ENCODE results near the gene KCTD2. TPM values are rescaled to one million over a fixed set of nuclear protein-coding genes. Genes with fewer than 3 reads are reported as not detected.
"Not testable (repeated sequence)": the region's sequence is repeated elsewhere in the genome, so short reads cannot be mapped to it uniquely, and the experiment has no call there.

Gene KCTD2
- total RNA-seq, 1 experiment from 2014 or later: 34.9 TPM

- not testable (repeated sequence) for H3K4me3 ChIP-seq (ENCODE audit: insufficient read depth, low read depth, low read length); H3K27me3 ChIP-seq (ENCODE audit: control insufficient read depth, insufficient read depth, low read length); DNase-seq; H3K36me3 ChIP-seq (replicated peaks; ENCODE audit: control insufficient read depth, insufficient read depth, low read length)
These were observed 25.9 kb downstream of the KCTD2 start for GRCh38 chr17:75072909-75073308.

- no peaks in the 10 kb centered on the region for H3K27me3 ChIP-seq (ENCODE audit: control insufficient read depth, insufficient read depth, low read length)
- DNase-seq: no peak
- H3K4me3 ChIP-seq (ENCODE audit: insufficient read depth, low read depth, low read length): no peak overlapping the region
- no peaks in the 10 kb centered on the region for H3K36me3 ChIP-seq (replicated peaks; ENCODE audit: control insufficient read depth, insufficient read depth, low read length)
These were observed 26.6 kb downstream of the KCTD2 start for GRCh38 chr17:75073618-75074047.

- no peak for DNase-seq
- no peak overlapping the region for H3K4me3 ChIP-seq (ENCODE audit: insufficient read depth, low read depth, low read length)
- no peaks in the 10 kb centered on the region for H3K36me3 ChIP-seq (replicated peaks; ENCODE audit: control insufficient read depth, insufficient read depth, low read length)
- no peaks in the 10 kb centered on the region for H3K27me3 ChIP-seq (ENCODE audit: control insufficient read depth, insufficient read depth, low read length)
These were observed 27.5 kb downstream of the KCTD2 start for GRCh38 chr17:75074532-75074931.

- DNase-seq: peak; percentile 27
- Histone ChIP-seq H3K4me3 (ENCODE audit: insufficient read depth, low read depth, low read length) (no peak overlapping the region), H3K27me3 (ENCODE audit: control insufficient read depth, insufficient read depth, low read length) (no peaks in the 10 kb centered on the region), H3K36me3 (replicated peaks; ENCODE audit: control insufficient read depth, insufficient read depth, low read length) (no peaks in the 10 kb centered on the region)
These were observed 28.7 kb downstream of the KCTD2 start for GRCh38 chr17:75075597-75076336.

GRCh38 chr17:75077072-75077495 is 30.1 kb downstream of the KCTD2 start:
- Histone ChIP-seq H3K4me3 (ENCODE audit: insufficient read depth, low read depth, low read length) (no peak overlapping the region; the same call in 1 of the 2 replicates), H3K36me3 (replicated peaks; ENCODE audit: control insufficient read depth, insufficient read depth, low read length) (no peaks in the 10 kb centered on the region), H3K27me3 (ENCODE audit: control insufficient read depth, insufficient read depth, low read length) (no peaks in the 10 kb centered on the region)
- DNase-seq: peak; percentile 69

GRCh38 chr17:75077496-75078283 is 30.7 kb downstream of the KCTD2 start:
- no peak overlapping the region; the same call in 1 of the 2 replicates for H3K4me3 ChIP-seq (ENCODE audit: insufficient read depth, low read depth, low read length)
- DNase-seq: peak; percentile 80
- H3K36me3 ChIP-seq (replicated peaks; ENCODE audit: control insufficient read depth, insufficient read depth, low read length): no peaks in the 10 kb centered on the region

GRCh38 chr17:75078284-75079022 is 31.4 kb downstream of the KCTD2 start:
- Histone ChIP-seq H3K36me3 (replicated peaks; ENCODE audit: control insufficient read depth, insufficient read depth, low read length) (no peaks in the 10 kb centered on the region), H3K27me3 (ENCODE audit: control insufficient read depth, insufficient read depth, low read length) (no peaks in the 10 kb centered on the region), H3K4me3 (ENCODE audit: insufficient read depth, low read depth, low read length) (no peak overlapping the region)
- DNase-seq: no peak

More at GRCh38 chr17:75077496-75078283, 30.7 kb downstream of the KCTD2 start:
- H3K27me3 ChIP-seq (ENCODE audit: control insufficient read depth, insufficient read depth, low read length): no peaks in the 10 kb centered on the region

GRCh38 chr17:75079023-75079373 is 32.0 kb downstream of the KCTD2 start:
- H3K27me3 ChIP-seq (ENCODE audit: control insufficient read depth, insufficient read depth, low read length): no peaks in the 10 kb centered on the region
- DNase-seq: no peak
- no peak overlapping the region for H3K4me3 ChIP-seq (ENCODE audit: insufficient read depth, low read depth, low read length)
- no peaks in the 10 kb centered on the region for H3K36me3 ChIP-seq (replicated peaks; ENCODE audit: control insufficient read depth, insufficient read depth, low read length)

GRCh38 chr17:75081611-75082540 is 34.9 kb downstream of the KCTD2 start:
- DNase-seq: no peak
- Histone ChIP-seq H3K36me3 (replicated peaks; ENCODE audit: control insufficient read depth, insufficient read depth, low read length) (no peaks in the 10 kb centered on the region), H3K27me3 (ENCODE audit: control insufficient read depth, insufficient read depth, low read length) (no peaks in the 10 kb centered on the region), H3K4me3 (ENCODE audit: insufficient read depth, low read depth, low read length) (no peak overlapping the region)

GRCh38 chr17:75082683-75083082 is 35.7 kb downstream of the KCTD2 start:
- DNase-seq: no peak
- Histone ChIP-seq H3K36me3 (replicated peaks; ENCODE audit: control insufficient read depth, insufficient read depth, low read length) (no peaks in the 10 kb centered on the region), H3K4me3 (ENCODE audit: insufficient read depth, low read depth, low read length) (no peak overlapping the region), H3K27me3 (ENCODE audit: control insufficient read depth, insufficient read depth, low read length) (no peaks in the 10 kb centered on the region)

GRCh38 chr17:75084039-75084660 is 37.1 kb downstream of the KCTD2 start:
- no peaks in the 10 kb centered on the region for H3K27me3 ChIP-seq (ENCODE audit: control insufficient read depth, insufficient read depth, low read length)
- no peak for DNase-seq
- no peak overlapping the region for H3K4me3 ChIP-seq (ENCODE audit: insufficient read depth, low read depth, low read length)
- H3K36me3 ChIP-seq (replicated peaks; ENCODE audit: control insufficient read depth, insufficient read depth, low read length): no peaks in the 10 kb centered on the region

- no peak for DNase-seq
- Histone ChIP-seq H3K27me3 (ENCODE audit: control insufficient read depth, insufficient read depth, low read length) (no peaks in the 10 kb centered on the region), H3K4me3 (ENCODE audit: insufficient read depth, low read depth, low read length) (no peak overlapping the region), H3K36me3 (replicated peaks; ENCODE audit: control insufficient read depth, insufficient read depth, low read length) (no peaks in the 10 kb centered on the region)
These were observed 39.6 kb downstream of the KCTD2 start for GRCh38 chr17:75086496-75087181.

- peak overlapping the region; percentile 89 for H3K4me3 ChIP-seq (ENCODE audit: insufficient read depth, low read depth, low read length)
- no peaks in the 10 kb centered on the region for H3K27me3 ChIP-seq (ENCODE audit: control insufficient read depth, insufficient read depth, low read length)
- H3K36me3 ChIP-seq (replicated peaks; ENCODE audit: control insufficient read depth, insufficient read depth, low read length): no peaks in the 10 kb centered on the region
- DNase-seq: no peak
These were observed 40.1 kb downstream of the KCTD2 start for GRCh38 chr17:75087182-75087557.

All from H7 (cell line).